GM18907 (cell line): ENCODE results near the gene GLB1L.

Experiments used
- ATAC-seq: cut with Tn5 transposase; IDR thresholded peaks from one replicate; pipeline ENCODE4 v1.9.1; 2021; ENCODE audit warnings: mild to moderate bottlenecking, moderate library complexity; ENCODE audit not compliant: unreplicated experiment

Gene GLB1L

GRCh38 chr2:219228041-219228910, 17.0 kb downstream of the GLB1L start:
- no peak for ATAC-seq

- ATAC-seq: no peak
Measured at GRCh38 chr2:219225350-219225749, 19.9 kb downstream of the GLB1L start.

- no peak for ATAC-seq
Measured at GRCh38 chr2:219223831-219224610, 21.2 kb downstream of the GLB1L start.

GRCh38 chr2:219221957-219222518, 23.2 kb downstream of the GLB1L start:
- ATAC-seq: no peak

GRCh38 chr2:219220652-219221402, 24.4 kb downstream of the GLB1L start:
- no peak for ATAC-seq

GRCh38 chr2:219219784-219220532, 25.3 kb downstream of the GLB1L start:
- ATAC-seq: no peak

GRCh38 chr2:219218732-219219701, 26.2 kb downstream of the GLB1L start, which contains the start of gene ABCB6:
ABCB6 (minus strand) TSS chr2:219218958; CDS start chr2:219218673, 285 bp downstream.
- peak; percentile 76 for ATAC-seq

- ATAC-seq: peak; percentile 22
Measured at GRCh38 chr2:219218217-219218731, 27.0 kb downstream of the GLB1L start.

- ATAC-seq: no peak
Measured at GRCh38 chr2:219216535-219216915, 28.7 kb downstream of the GLB1L start.

GRCh38 chr2:219215871-219216534, 29.2 kb downstream of the GLB1L start:
- ATAC-seq: no peak

- no peak for ATAC-seq
Measured at GRCh38 chr2:219214786-219215185, 30.5 kb downstream of the GLB1L start.

GRCh38 chr2:219214141-219214540, 31.1 kb downstream of the GLB1L start:
- no peak for ATAC-seq

GRCh38 chr2:219213486-219214071, 31.7 kb downstream of the GLB1L start:
- ATAC-seq: no peak

- no peak for ATAC-seq
Measured at GRCh38 chr2:219213026-219213415, 32.2 kb downstream of the GLB1L start.

- ATAC-seq: no peak
Measured at GRCh38 chr2:219210886-219211362, 34.3 kb downstream of the GLB1L start.

GRCh38 chr2:219210196-219210885, 34.9 kb downstream of the GLB1L start:
- ATAC-seq: no peak
